GM15510 (cell line): Measurements from ENCODE around the gene SLC7A8.

Experiments used
- POLR2A ChIP-seq: IDR thresholded peaks from 3 replicates; pipeline ENCODE4 v1.6.1; 2011; ENCODE audit warnings: borderline replicate concordance; ENCODE audit not compliant: insufficient read length; ENCODE audit errors: extremely low read depth

Gene SLC7A8

GRCh38 chr14:23183479-23183878, at the start of gene SLC7A8:
SLC7A8 (minus strand) TSS chr14:23183660; CDS start chr14:23182914, 746 bp downstream.
- no peak for TF ChIP-seq POLR2A

DNA sequence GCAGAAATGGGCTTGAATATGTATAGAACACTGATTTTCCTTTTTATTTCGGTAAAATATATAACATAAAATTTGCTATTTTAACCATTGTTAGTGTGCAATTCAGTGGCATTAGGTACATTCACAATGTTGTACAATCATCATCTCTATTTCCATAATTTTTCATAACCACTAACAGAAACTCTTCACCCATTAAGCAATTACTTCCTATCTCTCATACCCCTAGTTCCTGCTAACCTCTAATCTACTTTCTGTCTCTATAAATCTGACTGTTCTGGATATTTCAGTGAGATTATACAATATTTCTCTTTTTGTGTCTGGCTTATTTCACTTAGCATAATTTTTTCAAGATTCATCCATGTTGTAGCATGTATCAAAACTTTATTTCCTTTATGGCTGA, 45.4 kb upstream of the SLC7A8 start:
- no peak for TF ChIP-seq POLR2A

GRCh38 chr14:23227566-23227965, 44.1 kb upstream of the SLC7A8 start:
- TF ChIP-seq POLR2A = no peak

- no peak for TF ChIP-seq POLR2A
Observed at GRCh38 chr14:23219075-23219474, 35.6 kb upstream of the SLC7A8 start.

- TF ChIP-seq POLR2A = no peak
Observed at GRCh38 chr14:23217032-23218020, 33.9 kb upstream of the SLC7A8 start.

GRCh38 chr14:23215421-23215820, 32.0 kb upstream of the SLC7A8 start:
- TF ChIP-seq POLR2A = no peak

DNA sequence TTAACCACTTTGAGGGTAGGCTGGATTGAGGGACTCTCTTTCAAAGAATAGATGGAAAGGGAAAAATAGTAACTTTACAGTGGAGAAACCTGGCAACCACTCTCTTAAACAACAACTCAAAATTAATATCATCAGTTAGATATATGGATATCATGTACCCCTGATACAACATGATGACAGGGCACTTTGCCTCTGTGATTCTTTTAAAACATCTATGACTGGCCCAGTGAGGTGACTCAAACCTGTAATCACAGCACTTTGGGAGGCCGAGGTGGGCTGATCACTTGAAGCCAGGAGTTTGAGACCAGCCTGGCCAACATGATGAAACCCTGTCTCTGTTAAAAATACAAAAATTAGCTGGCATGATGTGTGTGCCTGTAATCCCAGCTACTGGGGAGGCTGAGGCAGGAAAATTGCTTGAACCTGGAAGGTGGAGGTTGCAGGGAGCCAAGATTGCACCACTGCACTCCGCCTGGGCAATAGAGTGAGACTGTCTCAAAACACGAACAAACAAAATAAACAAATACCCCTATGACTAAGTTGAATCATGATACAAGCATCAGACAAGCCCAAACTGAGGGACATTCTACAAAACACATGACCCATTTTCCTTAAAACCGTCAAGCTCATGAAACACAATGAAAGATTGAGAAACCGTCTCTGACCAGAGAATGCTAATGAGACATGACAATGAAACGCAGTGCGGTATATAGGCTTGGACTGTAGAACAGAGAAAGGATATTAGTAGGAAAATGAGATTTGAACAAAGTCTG, 26.4 kb upstream of the SLC7A8 start:
- TF ChIP-seq POLR2A = no peak

DNA sequence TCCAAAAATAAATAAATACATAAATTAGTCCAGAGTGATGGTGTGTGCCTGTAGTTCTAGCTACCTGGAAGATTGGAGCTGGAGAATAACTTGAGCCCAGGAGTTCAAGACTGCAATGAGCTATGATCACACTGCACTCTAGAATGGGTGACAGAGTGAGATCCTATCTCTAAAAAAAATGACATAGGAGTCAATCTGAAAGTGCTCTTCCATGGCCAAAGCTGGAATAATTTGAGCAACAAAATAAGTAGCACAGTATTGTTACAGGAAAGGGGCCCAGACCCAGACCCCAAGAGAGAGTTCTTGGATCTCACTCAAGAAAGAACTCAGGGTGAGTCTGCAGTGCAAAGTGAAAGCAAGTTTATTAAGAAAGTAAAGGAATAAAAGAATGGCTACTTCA, 24.9 kb upstream of the SLC7A8 start:
- TF ChIP-seq POLR2A = no peak

DNA sequence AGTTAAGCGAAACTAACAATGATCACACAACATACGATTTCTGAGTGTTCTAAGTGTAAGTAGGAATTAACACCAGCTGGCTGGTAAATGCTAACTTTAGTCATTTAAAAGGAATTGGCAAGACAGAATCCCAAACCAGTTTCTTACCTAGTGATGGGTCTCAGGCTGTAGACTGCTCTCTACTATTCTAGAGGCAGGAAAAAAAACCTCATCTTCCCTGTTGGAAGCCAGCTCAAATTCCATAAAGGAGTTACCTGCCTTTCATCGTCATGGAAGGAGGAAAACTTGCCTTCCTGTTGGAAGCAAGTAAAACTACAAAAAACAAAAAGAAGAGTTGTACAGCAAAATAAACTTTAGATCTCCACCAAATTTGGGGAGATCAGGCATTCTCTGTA, 23.7 kb upstream of the SLC7A8 start:
- no peak for TF ChIP-seq POLR2A

GRCh38 chr14:23206422-23207145, 23.1 kb upstream of the SLC7A8 start:
- TF ChIP-seq POLR2A = no peak

GRCh38 chr14:23202001-23202400, 18.5 kb upstream of the SLC7A8 start:
- no peak for TF ChIP-seq POLR2A

GRCh38 chr14:23195552-23196101, 12.2 kb upstream of the SLC7A8 start:
- TF ChIP-seq POLR2A = no peak

- TF ChIP-seq POLR2A = no peak
Observed at GRCh38 chr14:23193432-23193831, 10.0 kb upstream of the SLC7A8 start.

DNA sequence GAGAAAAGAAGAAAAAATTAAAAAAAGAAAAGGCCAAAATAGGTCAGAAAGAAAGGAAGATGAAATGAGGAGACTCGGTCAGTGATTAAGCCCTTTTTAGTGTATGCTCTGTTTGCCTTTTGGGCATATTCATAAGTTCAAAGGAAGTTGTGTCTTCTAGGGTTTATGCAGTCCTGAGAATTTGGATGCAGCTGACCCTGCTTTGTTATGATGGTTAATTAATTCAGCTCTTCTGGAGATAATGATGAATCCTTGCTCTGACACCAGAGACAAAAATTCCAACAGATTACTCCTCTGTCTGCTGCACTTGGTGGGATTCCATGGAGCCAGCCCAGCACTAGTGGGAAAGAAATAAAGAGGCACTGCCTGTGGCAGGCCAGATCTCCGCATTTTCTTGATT, 4.5 kb upstream of the SLC7A8 start:
- TF ChIP-seq POLR2A = no peak
